ENCODE results near the gene FXYD3. TPM values are rescaled to one million over a fixed set of nuclear protein-coding genes. Genes with fewer than 3 reads are reported as not detected.
A peak's percentile ranks its signal among the peaks of the same experiment; 100 is the strongest.
"Not testable (repeated sequence)": the region's sequence is repeated elsewhere in the genome, so short reads cannot be mapped to it uniquely, and the experiment has no call there.

FXYD3 gene
- polyA plus RNA-seq, 1 experiment: not detected

- DNase-seq (ENCODE audit: low read depth): no peak
- TF ChIP-seq, protein P1, sequence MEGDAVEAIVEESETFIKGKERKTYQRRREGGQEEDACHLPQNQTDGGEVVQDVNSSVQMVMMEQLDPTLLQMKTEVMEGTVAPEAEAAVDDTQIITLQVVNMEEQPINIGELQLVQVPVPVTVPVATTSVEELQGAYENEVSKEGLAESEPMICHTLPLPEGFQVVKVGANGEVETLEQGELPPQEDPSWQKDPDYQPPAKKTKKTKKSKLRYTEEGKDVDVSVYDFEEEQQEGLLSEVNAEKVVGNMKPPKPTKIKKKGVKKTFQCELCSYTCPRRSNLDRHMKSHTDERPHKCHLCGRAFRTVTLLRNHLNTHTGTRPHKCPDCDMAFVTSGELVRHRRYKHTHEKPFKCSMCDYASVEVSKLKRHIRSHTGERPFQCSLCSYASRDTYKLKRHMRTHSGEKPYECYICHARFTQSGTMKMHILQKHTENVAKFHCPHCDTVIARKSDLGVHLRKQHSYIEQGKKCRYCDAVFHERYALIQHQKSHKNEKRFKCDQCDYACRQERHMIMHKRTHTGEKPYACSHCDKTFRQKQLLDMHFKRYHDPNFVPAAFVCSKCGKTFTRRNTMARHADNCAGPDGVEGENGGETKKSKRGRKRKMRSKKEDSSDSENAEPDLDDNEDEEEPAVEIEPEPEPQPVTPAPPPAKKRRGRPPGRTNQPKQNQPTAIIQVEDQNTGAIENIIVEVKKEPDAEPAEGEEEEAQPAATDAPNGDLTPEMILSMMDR (IDR thresholded peaks at IDR 0.05; ENCODE audit: insufficient read depth, low read depth, low read length): no peak
- ChIA-PET CTCF (interaction anchor here (5.2 kb wide), 1 partner anchor 9 kb away, joined by 36 read pairs; the partner anchor contains the start of gene FXYD7), POLR2A (no interaction called here)
- no peaks in the 10 kb centered on the region for H3K36me3 ChIP-seq (ENCODE audit: control insufficient read depth, insufficient read depth, low read length)
- H3K4me3 ChIP-seq (ENCODE audit: low read depth, low read length): no peak overlapping the region
- no peaks in the 10 kb centered on the region for H3K27me3 ChIP-seq (ENCODE audit: control insufficient read depth, insufficient read depth, low read length)
These were observed 35.8 kb downstream of the FXYD3 start for GRCh38 chr19:35151273-35152065.

DNA sequence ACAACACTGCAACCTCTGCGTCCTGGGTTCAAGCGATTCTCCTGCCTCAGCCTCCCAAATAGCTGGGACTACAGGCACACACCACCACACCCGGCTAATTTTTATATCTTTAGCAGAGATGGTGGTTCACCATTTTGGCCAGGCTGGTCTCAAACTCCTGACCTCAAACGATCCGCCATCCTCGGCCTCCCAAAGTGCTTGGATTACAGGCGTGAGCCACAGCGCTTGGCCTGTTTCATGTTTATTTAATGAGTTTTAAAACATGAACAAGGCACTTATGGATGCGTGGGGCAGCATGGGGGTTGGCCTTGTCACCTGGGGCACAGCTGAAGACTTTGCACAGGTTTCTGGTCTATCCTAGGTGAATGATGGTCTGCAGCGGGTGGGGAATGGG, 37.5 kb downstream of the FXYD3 start:
- DNase-seq (ENCODE audit: low read depth); H3K4me3 ChIP-seq (ENCODE audit: low read depth, low read length); H3K36me3 ChIP-seq (ENCODE audit: control insufficient read depth, insufficient read depth, low read length); H3K27me3 ChIP-seq (ENCODE audit: control insufficient read depth, insufficient read depth, low read length); POLR2A ChIA-PET: not testable (repeated sequence)
- CTCF ChIA-PET: interaction anchor here (0.9 to 5.2 kb wide), 6 partner anchors 9 to 25 kb away, joined by 5 to 36 read pairs (median 8); partner anchors contain the start of genes FXYD7 and LGI4

DNA sequence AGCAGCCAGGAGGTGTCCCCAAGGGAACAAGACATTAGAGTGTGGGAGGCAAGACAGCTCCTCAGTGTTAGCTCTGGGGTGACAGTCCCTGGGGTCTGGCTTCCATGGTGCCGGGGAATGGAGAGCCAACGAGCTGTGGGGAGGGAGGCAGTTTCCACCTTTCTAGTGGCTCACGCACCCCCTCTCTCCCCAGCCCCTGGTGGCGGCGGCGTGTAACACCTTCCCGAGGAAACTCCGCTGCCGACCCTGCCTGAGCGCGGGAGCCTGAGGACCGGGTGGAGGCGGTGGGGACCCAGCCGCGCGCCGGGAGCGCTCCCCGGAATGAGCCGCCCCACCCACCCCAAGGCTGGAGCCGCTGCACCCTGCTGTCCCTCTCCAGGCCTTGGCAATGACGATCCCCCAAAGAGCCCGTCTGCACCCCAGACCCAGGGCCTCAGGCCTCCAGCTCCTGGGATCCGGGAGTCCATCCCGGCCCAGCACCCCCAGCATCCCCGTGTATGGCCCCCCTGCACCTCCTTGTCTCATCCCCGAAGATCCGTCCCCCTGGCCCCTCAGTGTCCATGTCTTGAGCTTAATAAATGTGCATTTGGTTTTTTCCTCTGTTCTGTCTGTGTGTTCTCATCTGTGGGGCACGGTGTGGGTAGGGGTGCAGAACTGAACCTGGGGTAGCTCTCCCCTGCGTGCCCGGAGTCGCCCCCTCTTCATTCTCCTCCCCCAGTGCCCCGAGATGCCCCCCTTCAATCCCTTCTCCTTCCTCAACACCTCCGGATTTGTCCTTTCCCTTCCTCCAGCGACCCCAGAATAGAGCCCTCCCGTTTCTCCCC, 38.3 kb downstream of the FXYD3 start:
- ChIA-PET CTCF (interaction anchor here (0.6 to 5.2 kb wide), 13 partner anchors 9 to 634 kb away, joined by 3 to 36 read pairs (median 5); partner anchors contain the start of genes FXYD7 and LGI4), POLR2A (no interaction called here)
- Histone ChIP-seq H3K27me3 (ENCODE audit: control insufficient read depth, insufficient read depth, low read length) (no peaks in the 10 kb centered on the region), H3K36me3 (ENCODE audit: control insufficient read depth, insufficient read depth, low read length) (peaks cover 2% of the 10 kb centered on the region), H3K4me3 (ENCODE audit: low read depth, low read length) (peak overlapping the region; percentile 84)
- TF ChIP-seq, protein P1 (IDR thresholded peaks at IDR 0.05; ENCODE audit: insufficient read depth, low read depth, low read length): peak; percentile 78
- no peak for DNase-seq (ENCODE audit: low read depth)

DNA sequence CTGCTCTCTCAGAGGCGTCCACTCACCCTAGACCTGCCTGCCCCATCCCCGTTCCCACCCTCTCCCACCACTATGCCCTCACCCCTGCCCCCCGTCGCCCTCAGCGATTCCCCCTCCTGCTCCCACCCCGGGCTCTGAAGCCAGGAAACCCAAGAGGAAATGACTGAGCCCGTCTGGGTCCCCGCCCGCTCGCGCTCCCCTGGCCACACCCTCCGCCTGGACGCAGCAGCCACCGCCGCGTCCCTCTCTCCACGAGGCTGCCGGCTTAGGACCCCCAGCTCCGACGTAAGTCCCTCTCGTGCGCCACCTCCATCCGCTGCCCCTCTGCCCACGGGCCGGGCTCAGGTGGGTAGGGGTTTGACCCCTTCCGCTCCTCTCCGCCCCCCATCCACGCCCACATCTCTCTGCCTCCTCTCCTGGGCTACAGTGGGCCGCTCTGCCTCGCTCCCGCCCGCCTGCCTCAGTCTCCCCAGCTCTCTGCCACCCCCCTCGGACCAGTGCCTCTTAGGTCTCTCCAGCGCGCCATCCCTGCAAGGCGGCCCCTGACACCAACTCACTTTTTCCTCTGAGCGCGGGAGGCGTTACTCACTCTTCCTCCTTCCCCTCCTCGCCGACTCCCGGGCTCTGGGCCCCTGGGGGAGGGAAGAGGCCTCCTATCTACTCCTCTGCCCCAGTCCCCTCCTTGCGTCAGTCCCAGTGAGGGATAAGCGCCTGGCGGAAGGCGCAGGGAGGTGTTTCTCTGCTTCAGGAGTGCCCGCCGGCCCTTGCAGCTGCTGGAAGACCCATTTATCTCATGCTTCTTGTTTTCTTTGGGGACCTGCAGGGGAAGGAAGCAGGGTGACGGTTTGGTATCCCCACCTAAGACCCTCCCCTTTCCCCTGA, 39.1 kb downstream of the FXYD3 start, which contains the start of gene FXYD5:
Gene FXYD5 (plus strand): TSS at position 211 of the 882 bp plus-strand sequence. CDS start 816 bp downstream, outside the sequence.
- no peaks in the 10 kb centered on the region for H3K27me3 ChIP-seq (ENCODE audit: control insufficient read depth, insufficient read depth, low read length)
- TF ChIP-seq, protein P1 (IDR thresholded peaks at IDR 0.05; ENCODE audit: insufficient read depth, low read depth, low read length): peak; percentile 17; the same call in 1 of the 2 replicates
- H3K4me3 ChIP-seq (ENCODE audit: low read depth, low read length): peak within 1 kb of the TSS; percentile 84
- DNase-seq (ENCODE audit: low read depth): no peak
- POLR2A ChIA-PET: no interaction called here
- H3K36me3 ChIP-seq (ENCODE audit: control insufficient read depth, insufficient read depth, low read length): peaks cover 8% of the 10 kb centered on the region
- CTCF ChIA-PET: interaction anchor here (0.6 to 5.2 kb wide), 10 partner anchors 8 to 633 kb away, joined by 3 to 36 read pairs (median 6); partner anchors contain the start of genes FXYD7 and LGI4

DNA sequence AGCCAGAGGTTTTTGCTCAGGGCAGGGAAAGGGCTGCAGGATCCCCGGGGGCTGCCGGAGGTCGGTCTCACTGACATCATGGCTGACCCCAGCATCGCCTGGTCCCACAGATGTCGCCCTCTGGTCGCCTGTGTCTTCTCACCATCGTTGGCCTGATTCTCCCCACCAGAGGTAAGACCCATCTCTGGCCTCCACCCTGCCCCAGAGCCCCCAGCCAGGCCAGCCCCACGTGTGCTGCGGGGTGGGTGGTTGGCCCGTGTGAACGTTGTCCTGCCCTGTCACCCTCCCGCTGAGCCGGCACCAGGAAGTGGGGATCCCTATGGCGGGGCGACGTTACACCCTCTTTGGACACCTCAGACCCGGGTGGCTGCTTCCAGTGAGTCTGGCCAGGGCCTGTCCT, 39.8 kb downstream of the FXYD3 start:
- TF ChIP-seq, protein P1 (IDR thresholded peaks at IDR 0.05; ENCODE audit: insufficient read depth, low read depth, low read length): no peak
- H3K4me3 ChIP-seq (ENCODE audit: low read depth, low read length): peak overlapping the region; percentile 84
- peaks cover 9% of the 10 kb centered on the region for H3K36me3 ChIP-seq (ENCODE audit: control insufficient read depth, insufficient read depth, low read length)
- POLR2A ChIA-PET: no interaction called here
- H3K27me3 ChIP-seq (ENCODE audit: control insufficient read depth, insufficient read depth, low read length): no peaks in the 10 kb centered on the region
- CTCF ChIA-PET: interaction anchor here (5.2 kb wide), 1 partner anchor 13 kb away, joined by 36 read pairs; the partner anchor contains the start of gene FXYD7
- DNase-seq (ENCODE audit: low read depth): no peak
